Measurements from ENCODE around the gene PPP3CB.

PPP3CB gene

DNA sequence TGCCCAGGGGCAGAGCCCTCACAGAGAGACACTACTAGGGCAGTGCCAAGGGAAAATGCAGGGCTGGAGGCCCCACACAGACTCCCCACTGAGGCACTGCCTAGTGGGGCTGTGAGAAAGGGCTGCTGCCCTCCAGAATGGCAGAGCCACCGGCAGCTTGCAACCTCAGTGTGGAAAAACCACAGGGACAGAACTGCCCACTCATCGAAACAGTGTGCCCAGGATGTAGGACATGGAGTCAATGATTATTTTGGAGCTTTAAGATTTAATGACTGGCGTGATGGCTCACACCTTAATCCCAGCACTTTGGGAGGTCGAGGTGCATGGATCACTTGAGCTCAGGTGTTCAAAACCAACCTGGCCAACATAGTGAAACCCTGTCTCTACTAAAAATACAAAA lies 34.9 kb downstream of the PPP3CB start:
- Histone ChIP-seq H4K91ac (ENCODE audit: low read length) (no peak overlapping the region), H3K4ac (ENCODE audit: low read depth in 1 of 2, low read length in 2 of 2) (no peak overlapping the region)
- 97% methylated on average over 4 of the region's 4 CpGs for WGBS

DNA sequence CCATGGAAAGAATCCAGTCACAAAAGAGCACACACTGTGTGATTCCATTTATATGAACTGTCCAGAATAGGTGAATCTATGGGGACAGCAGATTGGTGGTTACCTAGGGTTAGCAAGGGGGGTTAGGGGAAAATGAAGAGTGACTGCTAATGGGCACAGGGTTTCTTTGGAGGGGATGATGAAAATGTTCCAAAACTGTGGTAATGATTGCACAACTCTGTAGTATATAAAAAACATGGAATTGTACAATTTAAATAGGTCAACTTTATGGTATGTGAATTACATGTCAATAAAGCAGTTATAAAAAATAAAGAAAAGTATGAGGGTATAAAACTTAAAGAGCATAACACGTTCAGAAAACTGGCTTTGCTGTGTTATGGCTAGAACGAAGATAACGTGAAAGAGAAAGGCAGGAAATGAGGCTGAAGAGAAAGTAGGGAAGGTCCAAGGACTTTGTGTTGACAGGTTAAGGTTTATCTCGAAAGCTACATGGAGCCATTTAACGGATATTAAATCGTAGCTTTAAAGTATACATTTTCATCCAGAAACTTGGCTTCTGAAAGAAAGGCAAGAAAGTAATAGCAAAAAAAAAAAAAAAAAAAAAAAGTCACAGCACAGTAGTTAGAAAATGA lies 36.0 kb downstream of the PPP3CB start:
- Histone ChIP-seq H4K91ac (ENCODE audit: low read length) (no peak overlapping the region), H2BK12ac (ENCODE audit: low read length in 2 of 2) (no peak overlapping the region)
- 95% methylated on average over 4 of the region's 6 CpGs for whole genome bisulfite sequencing

More for the DNA sequence above, 34.9 kb downstream of the PPP3CB start:
- Histone ChIP-seq H3K4me1 (ENCODE audit: control insufficient read depth, insufficient read depth, low read depth, low read length) (no peaks in the 10 kb centered on the region), H3K9me3 (ENCODE audit: control insufficient read depth, low read length) (no peaks in the 10 kb centered on the region), H3K4me2 (ENCODE audit: low read length, poor library complexity, severe bottlenecking) (no peak overlapping the region), H4K8ac (ENCODE audit: low read length) (no peak overlapping the region), H2AFZ (ENCODE audit: low read depth, low read length) (no peak overlapping the region), H3K4me3 (ENCODE audit: insufficient read depth in 1 of 2, low read depth in 1 of 2, low read length in 2 of 2) (no peak overlapping the region), H2BK15ac (ENCODE audit: low read depth, poor library complexity, severe bottlenecking) (no peak overlapping the region), H3K14ac (ENCODE audit: low read length in 2 of 2) (no peak overlapping the region), H3K27ac (ENCODE audit: low read length, poor library complexity, severe bottlenecking) (no peak overlapping the region), H2BK12ac (ENCODE audit: low read length in 2 of 2) (no peak overlapping the region), H3K18ac (ENCODE audit: low read depth in 1 of 2, low read length in 2 of 2) (no peak overlapping the region), H2BK5ac (ENCODE audit: low read depth, low read length, poor library complexity, severe bottlenecking) (peak overlapping the region; percentile 1), H3K9ac (ENCODE audit: low read length) (no peak overlapping the region), H3K36me3 (ENCODE audit: control insufficient read depth in 1 of 2, insufficient read depth in 2 of 2, low read depth in 1 of 2, low read length in 2 of 2) (peaks cover 23 to 76% of the 10 kb centered on the region in 2 experiments), H3K79me1 (replicated peaks; ENCODE audit: low read length, poor library complexity, severe bottlenecking) (peaks cover 6% of the 10 kb centered on the region), H2AK5ac (ENCODE audit: low read length, severe bottlenecking) (no peak overlapping the region), H2BK120ac (ENCODE audit: low read depth, low read length) (no peak overlapping the region), H3K23ac (ENCODE audit: low read length in 2 of 2) (no peak overlapping the region), H3K27me3 (ENCODE audit: control insufficient read depth in 1 of 2, insufficient read depth in 1 of 2, low read length in 2 of 2) (no peaks in the 10 kb centered on the region)
- DNase-seq, result no peak

DNA sequence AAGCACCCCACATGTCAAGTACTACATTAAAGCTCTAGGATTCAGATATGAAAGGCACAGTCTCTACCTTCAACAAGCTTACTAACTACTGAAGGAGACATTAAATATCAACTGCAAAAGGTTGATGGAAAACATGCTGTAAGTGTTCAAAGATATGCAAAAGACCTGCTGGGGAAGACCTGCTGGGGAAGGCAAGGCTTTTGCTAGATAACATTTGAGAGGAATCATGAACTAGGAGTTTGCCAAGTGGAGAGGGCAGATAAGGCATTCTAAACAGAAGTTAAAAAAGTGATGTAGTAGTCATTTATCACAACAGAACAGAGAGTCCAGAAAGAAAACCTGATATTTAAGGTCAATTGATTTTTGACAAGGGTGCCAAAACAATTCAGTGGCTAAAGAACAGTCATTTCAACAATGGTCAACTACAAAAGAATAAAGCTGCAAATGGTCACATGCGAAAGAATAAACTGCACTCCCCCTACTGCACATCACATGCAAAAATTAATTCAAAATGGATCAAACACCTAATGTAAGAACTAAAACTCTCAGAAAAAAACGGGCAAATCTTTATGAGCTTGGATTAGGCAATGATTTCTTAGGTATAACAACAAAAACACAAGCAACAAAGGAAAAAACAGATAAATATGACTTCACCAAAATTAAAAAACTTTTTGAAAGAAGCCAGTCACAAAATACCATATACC lies 39.5 kb downstream of the PPP3CB start:
- Histone ChIP-seq H3K36me3 (ENCODE audit: control insufficient read depth in 1 of 2, insufficient read depth in 2 of 2, low read depth in 1 of 2, low read length in 2 of 2) (peaks cover 10 to 68% of the 10 kb centered on the region in 2 experiments), H3K9me3 (ENCODE audit: control insufficient read depth, low read length) (no peaks in the 10 kb centered on the region), H3K14ac (ENCODE audit: low read length in 2 of 2) (no peak overlapping the region), H4K91ac (ENCODE audit: low read length) (no peak overlapping the region), H2BK120ac (ENCODE audit: low read depth, low read length) (no peak overlapping the region), H2AK5ac (ENCODE audit: low read length, severe bottlenecking) (no peak overlapping the region), H3K4me1 (ENCODE audit: control insufficient read depth, insufficient read depth, low read depth, low read length) (no peaks in the 10 kb centered on the region), H2BK12ac (ENCODE audit: low read length in 2 of 2) (no peak overlapping the region), H3K23ac (ENCODE audit: low read length in 2 of 2) (no peak overlapping the region), H3K4ac (ENCODE audit: low read depth in 1 of 2, low read length in 2 of 2) (no peak overlapping the region), H2BK5ac (ENCODE audit: low read depth, low read length, poor library complexity, severe bottlenecking) (no peak overlapping the region), H3K18ac (ENCODE audit: low read depth in 1 of 2, low read length in 2 of 2) (no peak overlapping the region), H3K27me3 (ENCODE audit: control insufficient read depth in 1 of 2, insufficient read depth in 1 of 2, low read length in 2 of 2) (no peaks in the 10 kb centered on the region), H3K4me2 (ENCODE audit: low read length, poor library complexity, severe bottlenecking) (no peak overlapping the region), H3K27ac (ENCODE audit: low read length, poor library complexity, severe bottlenecking) (no peak overlapping the region), H4K8ac (ENCODE audit: low read length) (no peak overlapping the region), H2BK15ac (ENCODE audit: low read depth, poor library complexity, severe bottlenecking) (no peak overlapping the region), H3K79me1 (replicated peaks; ENCODE audit: low read length, poor library complexity, severe bottlenecking) (peaks cover 4% of the 10 kb centered on the region), H3K4me3 (ENCODE audit: insufficient read depth in 1 of 2, low read depth in 1 of 2, low read length in 2 of 2) (no peak overlapping the region), H2AFZ (ENCODE audit: low read depth, low read length) (no peak overlapping the region), H3K9ac (ENCODE audit: low read length) (no peak overlapping the region)
- no peak for DNase-seq
- 82% methylated on average over 2 of the region's 2 CpGs for WGBS

More for the DNA sequence above, 36.0 kb downstream of the PPP3CB start:
- Histone ChIP-seq H3K79me1 (replicated peaks; ENCODE audit: low read length, poor library complexity, severe bottlenecking) (peaks cover 6% of the 10 kb centered on the region), H3K9me3 (ENCODE audit: control insufficient read depth, low read length) (no peaks in the 10 kb centered on the region), H3K4me3 (ENCODE audit: insufficient read depth in 1 of 2, low read depth in 1 of 2, low read length in 2 of 2) (no peak overlapping the region), H3K23ac (ENCODE audit: low read length in 2 of 2) (no peak overlapping the region), H3K27ac (ENCODE audit: low read length, poor library complexity, severe bottlenecking) (no peak overlapping the region), H4K8ac (ENCODE audit: low read length) (no peak overlapping the region), H3K4me1 (ENCODE audit: control insufficient read depth, insufficient read depth, low read depth, low read length) (no peaks in the 10 kb centered on the region), H2BK5ac (ENCODE audit: low read depth, low read length, poor library complexity, severe bottlenecking) (no peak overlapping the region), H3K18ac (ENCODE audit: low read depth in 1 of 2, low read length in 2 of 2) (no peak overlapping the region), H2BK120ac (ENCODE audit: low read depth, low read length) (no peak overlapping the region), H2BK15ac (ENCODE audit: low read depth, poor library complexity, severe bottlenecking) (no peak overlapping the region), H3K4ac (ENCODE audit: low read depth in 1 of 2, low read length in 2 of 2) (no peak overlapping the region), H3K9ac (ENCODE audit: low read length) (no peak overlapping the region), H3K4me2 (ENCODE audit: low read length, poor library complexity, severe bottlenecking) (no peak overlapping the region), H2AK5ac (ENCODE audit: low read length, severe bottlenecking) (no peak overlapping the region), H3K27me3 (ENCODE audit: control insufficient read depth in 1 of 2, insufficient read depth in 1 of 2, low read length in 2 of 2) (no peaks in the 10 kb centered on the region), H3K36me3 (ENCODE audit: control insufficient read depth in 1 of 2, insufficient read depth in 2 of 2, low read depth in 1 of 2, low read length in 2 of 2) (peaks cover 20 to 71% of the 10 kb centered on the region in 2 experiments), H3K14ac (ENCODE audit: low read length in 2 of 2) (no peak overlapping the region), H2AFZ (ENCODE audit: low read depth, low read length) (no peak overlapping the region)
- DNase-seq, result no peak

DNA sequence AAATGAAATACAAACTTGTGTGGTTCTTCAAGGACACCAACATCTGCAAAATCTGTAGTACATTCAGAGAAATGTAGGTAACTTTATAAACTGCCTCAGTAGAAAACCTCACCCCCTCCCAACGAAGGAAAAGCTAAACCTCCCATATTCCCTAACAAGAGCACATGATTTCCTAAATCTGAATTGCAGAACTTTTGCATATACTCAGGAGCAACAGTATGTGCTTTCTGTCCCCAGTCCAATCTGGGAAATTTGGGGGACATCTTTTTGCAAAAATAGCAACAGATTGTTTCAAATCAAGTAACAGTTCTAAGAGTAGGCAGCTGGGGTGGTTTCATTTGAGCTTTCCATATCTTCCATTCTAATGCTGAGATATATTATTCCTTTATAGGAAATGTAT lies 46.7 kb downstream of the PPP3CB start:
- H3K14ac ChIP-seq (ENCODE audit: low read length in 2 of 2), result no peak overlapping the region
- H3K18ac ChIP-seq (ENCODE audit: low read depth in 1 of 2, low read length in 2 of 2), result no peak overlapping the region
- DNase-seq, result no peak
- no peak overlapping the region for H2BK120ac ChIP-seq (ENCODE audit: low read depth, low read length)
- H3K27me3 ChIP-seq (ENCODE audit: control insufficient read depth in 1 of 2, insufficient read depth in 1 of 2, low read length in 2 of 2), result no peaks in the 10 kb centered on the region
- no peak overlapping the region for H2BK5ac ChIP-seq (ENCODE audit: low read depth, low read length, poor library complexity, severe bottlenecking)
- H3K36me3 ChIP-seq (ENCODE audit: control insufficient read depth in 1 of 2, insufficient read depth in 2 of 2, low read depth in 1 of 2, low read length in 2 of 2), result peaks cover 13 to 77% of the 10 kb centered on the region in 2 experiments
- no peak overlapping the region for H3K27ac ChIP-seq (ENCODE audit: low read length, poor library complexity, severe bottlenecking)
- no peak overlapping the region for H4K91ac ChIP-seq (ENCODE audit: low read length)
- no peak overlapping the region for H3K4me2 ChIP-seq (ENCODE audit: low read length, poor library complexity, severe bottlenecking)
- no peak overlapping the region for H2BK15ac ChIP-seq (ENCODE audit: low read depth, poor library complexity, severe bottlenecking)
- H3K9ac ChIP-seq (ENCODE audit: low read length), result no peak overlapping the region
- H3K4me3 ChIP-seq (ENCODE audit: insufficient read depth in 1 of 2, low read depth in 1 of 2, low read length in 2 of 2), result no peak overlapping the region
- no peak overlapping the region for H2AFZ ChIP-seq (ENCODE audit: low read depth, low read length)
- H3K79me1 ChIP-seq (replicated peaks; ENCODE audit: low read length, poor library complexity, severe bottlenecking), result peaks cover 6% of the 10 kb centered on the region
- no peak overlapping the region for H2AK5ac ChIP-seq (ENCODE audit: low read length, severe bottlenecking)
- no peak overlapping the region for H3K23ac ChIP-seq (ENCODE audit: low read length in 2 of 2)
- no peaks in the 10 kb centered on the region for H3K4me1 ChIP-seq (ENCODE audit: control insufficient read depth, insufficient read depth, low read depth, low read length)
- no peak overlapping the region for H2BK12ac ChIP-seq (ENCODE audit: low read length in 2 of 2)
- whole genome bisulfite sequencing, result 87% methylated on average over 1 of the region's 1 CpG
- no peak overlapping the region for H3K4ac ChIP-seq (ENCODE audit: low read depth in 1 of 2, low read length in 2 of 2)
- H4K8ac ChIP-seq (ENCODE audit: low read length), result no peak overlapping the region
- no peaks in the 10 kb centered on the region for H3K9me3 ChIP-seq (ENCODE audit: control insufficient read depth, low read length)
